ENCODE data around the gene KY.

- TF ChIP-seq CTCF (optimal IDR thresholded peaks at IDR 0.05 in 1 of 3, IDR thresholded peaks at IDR 0.05 in 1 of 3, conservative IDR thresholded peaks at IDR 0.05 in 1 of 3; ENCODE audit: extremely low read depth in 1 of 3, insufficient read depth in 2 of 3, low read length in 3 of 3) (no peak), EZH2 (IDR thresholded peaks at IDR 0.05; ENCODE audit: low read length) (no peak)
These were observed 15.6 kb upstream of the KY start for GRCh38 chr3:134666466-134666865.

Measured in keratinocyte (primary cell).